ENCODE measurements around the gene TMEM135.
A peak's percentile ranks its signal among the peaks of the same experiment; 100 is the strongest.
"Not testable (repeated sequence)": the region's sequence is repeated elsewhere in the genome, so short reads cannot be mapped to it uniquely, and the experiment has no call there.

The TMEM135 gene

DNA sequence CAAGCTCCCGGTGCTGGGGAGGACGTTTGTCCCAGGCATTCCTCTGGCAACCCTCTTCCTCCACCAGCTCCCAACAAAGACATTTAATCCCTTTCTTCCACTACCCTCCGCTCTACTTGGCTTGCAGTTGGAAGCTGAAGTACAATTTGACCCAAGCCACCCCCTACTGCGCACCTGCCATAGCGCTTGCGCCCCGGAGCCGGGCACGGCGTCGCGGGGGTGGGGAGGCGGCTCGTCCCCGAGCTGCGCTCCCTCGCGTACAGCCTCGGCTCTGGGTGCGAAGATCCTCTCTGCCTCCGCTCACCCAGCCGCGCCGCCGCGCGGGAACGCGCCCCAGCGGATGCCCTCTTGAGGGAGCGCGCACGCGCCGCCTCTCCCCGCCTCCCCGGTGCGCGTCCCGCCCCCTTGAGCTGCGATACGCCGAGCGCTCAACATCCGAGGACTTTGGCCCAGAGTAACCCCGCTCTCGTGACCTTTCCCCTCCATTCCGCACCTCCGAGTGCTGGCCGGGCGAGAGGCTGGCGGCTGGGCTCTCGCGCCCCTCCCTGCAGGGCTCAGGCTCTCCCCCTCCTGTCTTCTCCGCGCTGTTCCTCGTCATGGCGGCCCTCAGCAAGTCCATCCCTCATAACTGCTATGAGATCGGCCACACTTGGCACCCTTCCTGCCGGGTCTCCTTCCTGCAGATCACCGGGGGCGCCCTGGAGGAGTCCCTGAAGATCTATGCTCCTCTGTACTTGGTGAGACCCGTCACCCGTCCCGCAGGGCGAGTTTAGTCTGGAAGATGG is at the start of gene TMEM135:
TSS of gene TMEM135 (plus strand) at position 485 of the 785 bp plus-strand sequence. CDS start at position 597, 112 bp downstream.
- DNase-seq (ENCODE audit: low read depth, low spot score) = peak; percentile 72

- no peak for DNase-seq (ENCODE audit: low read depth, low spot score)
These were observed 49.3 kb upstream of the TMEM135 start for GRCh38 chr11:86988351-86988881.

- DNase-seq (ENCODE audit: low read depth, low spot score) = no peak
These were observed 47.7 kb upstream of the TMEM135 start for GRCh38 chr11:86990031-86990430.

DNA sequence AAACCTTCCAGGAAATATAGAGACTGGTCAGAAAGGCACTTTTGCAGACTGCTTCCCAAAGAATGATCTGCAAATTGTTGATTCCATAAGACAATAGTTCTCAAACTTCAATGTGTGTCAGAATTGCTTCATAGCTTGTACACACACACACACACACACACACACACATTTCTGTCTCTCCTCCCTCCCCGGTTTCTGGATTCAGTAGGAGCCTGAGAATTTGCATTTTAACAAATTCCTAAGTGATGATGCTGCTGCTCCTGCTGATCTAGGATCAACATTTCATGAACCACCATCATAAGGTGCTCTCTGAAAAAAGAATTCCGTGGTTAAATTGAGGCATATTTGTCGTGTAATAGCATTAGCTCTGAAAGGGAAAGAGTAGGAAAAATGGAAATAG is 47.2 kb upstream of the TMEM135 start:
- no peak for DNase-seq (ENCODE audit: low read depth, low spot score)

DNA sequence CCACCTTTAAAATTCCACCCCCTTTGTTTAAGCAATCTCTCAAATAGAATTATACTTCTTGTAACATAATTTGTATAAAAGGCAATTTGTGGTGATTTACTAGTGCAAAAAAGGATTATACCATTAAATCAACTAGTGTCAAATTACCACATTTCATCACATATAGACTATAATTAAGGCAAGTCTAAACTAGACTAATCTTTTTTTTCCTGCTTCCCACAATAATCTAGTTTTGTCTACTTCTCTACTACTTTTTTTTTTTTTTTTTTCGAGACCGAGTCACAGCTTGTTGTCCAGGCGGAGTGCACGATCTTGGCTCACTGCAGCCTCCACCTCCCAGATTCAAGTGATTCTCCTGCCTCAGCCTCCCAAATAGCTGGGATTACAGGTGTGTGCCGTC is 46.4 kb upstream of the TMEM135 start:
- DNase-seq (ENCODE audit: low read depth, low spot score) = no peak

- DNase-seq (ENCODE audit: low read depth, low spot score) = not testable (repeated sequence)
These were observed 45.4 kb upstream of the TMEM135 start for GRCh38 chr11:86992340-86992739.

GRCh38 chr11:86993031-86993430 is 44.7 kb upstream of the TMEM135 start:
- no peak for DNase-seq (ENCODE audit: low read depth, low spot score)

GRCh38 chr11:86996953-86997570 is 40.7 kb upstream of the TMEM135 start:
- no peak for DNase-seq (ENCODE audit: low read depth, low spot score)

DNA sequence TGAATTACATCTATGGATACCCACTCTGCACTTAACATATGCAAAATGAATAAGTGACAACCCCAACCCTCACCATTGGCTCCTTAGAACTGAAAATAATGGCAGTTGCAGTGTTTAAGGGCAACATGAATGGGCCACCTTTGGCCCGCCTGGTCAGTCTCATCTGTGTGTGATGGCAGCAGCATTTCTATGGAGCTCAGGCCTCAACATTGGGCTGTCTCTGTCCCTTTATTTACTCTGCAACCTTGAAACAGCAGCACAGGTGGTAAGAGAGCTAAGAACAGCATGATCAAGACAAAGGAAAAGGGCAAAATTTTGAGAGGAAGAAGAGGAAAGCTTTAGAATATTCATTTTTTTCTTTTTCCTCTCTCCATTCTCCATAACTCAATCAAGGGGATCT is 38.3 kb upstream of the TMEM135 start:
- DNase-seq (ENCODE audit: low read depth, low spot score) = no peak

DNA sequence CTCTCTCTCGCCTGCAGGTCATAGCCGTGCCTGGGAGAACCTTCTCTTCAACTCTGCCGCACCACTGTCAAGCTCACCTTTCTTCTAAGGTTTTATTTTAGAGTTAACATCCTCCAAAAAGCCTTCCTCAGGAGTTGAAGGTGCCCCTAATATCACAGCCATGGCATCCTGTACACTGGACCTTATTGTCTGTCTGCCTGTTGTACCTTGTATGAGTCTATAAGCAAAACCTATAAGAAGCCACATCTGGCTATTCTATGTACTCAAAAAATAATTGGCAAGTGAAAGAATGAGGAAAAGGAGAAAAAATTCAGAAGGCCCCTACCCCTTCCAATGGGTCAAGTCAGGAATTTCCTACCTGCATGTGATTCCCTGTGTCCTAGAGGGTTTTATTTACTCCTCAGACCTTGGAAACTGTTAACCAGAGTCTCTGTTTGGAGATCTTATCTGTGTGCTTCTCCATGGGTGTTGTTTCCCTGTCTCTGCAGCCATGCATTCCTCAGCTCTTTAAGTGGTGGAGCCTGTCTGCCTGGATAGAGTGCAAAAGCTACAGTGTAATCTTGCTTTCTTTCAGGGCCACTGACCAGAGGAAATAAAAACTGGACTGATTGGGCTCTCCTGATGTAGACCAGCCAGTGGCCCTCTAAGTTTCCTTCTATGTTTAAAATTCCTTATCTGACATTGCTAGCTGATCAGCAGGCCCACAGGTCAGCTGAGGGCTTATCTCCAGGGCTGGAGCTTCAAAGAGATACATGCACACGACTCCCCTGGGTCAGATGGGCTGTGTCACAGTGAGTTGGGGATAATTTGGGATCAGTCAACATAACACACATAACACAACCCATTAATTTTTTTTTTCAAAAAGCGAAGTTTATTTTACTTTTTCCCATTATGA is 37.6 kb upstream of the TMEM135 start:
- no peak for DNase-seq (ENCODE audit: low read depth, low spot score)

DNA sequence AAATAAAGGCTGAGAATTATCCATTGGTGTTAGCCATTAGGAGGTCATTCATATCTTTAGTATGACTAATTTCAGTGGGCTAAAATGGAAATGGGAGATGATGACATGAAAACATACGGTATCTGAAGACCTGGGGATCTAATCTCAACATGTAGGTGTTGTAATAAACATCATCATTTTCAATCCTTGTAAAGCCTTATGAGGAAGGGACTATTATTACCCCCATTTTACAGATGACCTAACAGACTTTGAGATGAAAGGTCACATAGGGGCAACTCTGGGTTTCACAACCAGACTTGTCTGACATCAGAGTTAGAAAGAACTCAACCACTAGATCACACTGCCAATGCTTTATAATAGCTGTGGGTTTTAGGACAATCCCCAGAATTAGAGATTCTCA is 34.8 kb upstream of the TMEM135 start:
- DNase-seq (ENCODE audit: low read depth, low spot score) = no peak

GRCh38 chr11:87004281-87004680 is 33.5 kb upstream of the TMEM135 start:
- not testable (repeated sequence) for DNase-seq (ENCODE audit: low read depth, low spot score)

DNA sequence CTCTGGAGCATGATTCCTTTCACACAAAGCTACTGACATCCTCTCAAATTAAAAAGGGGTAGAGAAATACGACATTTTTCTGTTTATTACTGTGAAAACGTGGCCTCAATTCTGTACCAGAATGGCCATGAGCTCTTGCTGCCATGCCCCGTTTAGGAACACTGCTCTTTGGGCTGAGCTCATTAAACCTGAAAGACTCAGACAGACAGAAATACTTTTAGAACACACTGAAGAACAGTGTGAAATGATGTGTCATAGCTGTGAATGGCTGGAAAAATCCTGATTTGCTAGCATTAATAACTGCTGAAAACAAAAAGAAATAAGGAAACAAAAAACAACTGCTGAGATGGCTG is 32.2 kb upstream of the TMEM135 start:
- DNase-seq (ENCODE audit: low read depth, low spot score) = no peak

DNA sequence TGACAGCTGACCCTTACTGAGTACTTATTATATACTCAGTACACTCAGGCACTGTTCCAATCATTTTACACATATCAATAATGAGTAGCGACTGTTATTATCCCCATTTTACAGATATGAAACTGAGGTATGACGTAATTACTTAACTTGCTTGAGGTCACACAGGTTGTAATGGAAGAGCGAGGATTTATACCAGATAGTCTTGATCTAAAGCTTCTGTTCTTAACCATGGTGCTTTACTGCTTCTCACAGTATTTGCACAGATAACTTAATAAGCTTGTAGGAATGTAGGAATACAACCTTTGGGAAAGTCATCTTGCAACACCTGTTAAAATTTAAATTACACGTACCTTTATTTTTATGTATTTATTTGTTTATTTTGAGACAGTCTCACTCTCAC is 31.7 kb upstream of the TMEM135 start:
- no peak for DNase-seq (ENCODE audit: low read depth, low spot score)

GRCh38 chr11:87007963-87008362 is 29.8 kb upstream of the TMEM135 start:
- no peak for DNase-seq (ENCODE audit: low read depth, low spot score)

- DNase-seq (ENCODE audit: low read depth, low spot score) = no peak
These were observed 25.6 kb upstream of the TMEM135 start for GRCh38 chr11:87012089-87012488.

- DNase-seq (ENCODE audit: low read depth, low spot score) = no peak
These were observed 25.1 kb upstream of the TMEM135 start for GRCh38 chr11:87012673-87013072.

GRCh38 chr11:87013912-87014825 is 23.6 kb upstream of the TMEM135 start:
- DNase-seq (ENCODE audit: low read depth, low spot score) = no peak

- no peak for DNase-seq (ENCODE audit: low read depth, low spot score)
These were observed 22.1 kb upstream of the TMEM135 start for GRCh38 chr11:87015645-87016044.

GRCh38 chr11:87019613-87020271 is 18.0 kb upstream of the TMEM135 start:
- DNase-seq (ENCODE audit: low read depth, low spot score) = no peak

Data from smooth muscle cell of the brain vasculature (primary cell).